Measurements from ENCODE around the gene RB1.

The RB1 gene

GRCh38 chr13:48400850-48401291 is 97.3 kb downstream of the RB1 start:
- no peak overlapping the region for H3K4me3 ChIP-seq (ENCODE audit: low read depth, low read length)
- no peak for TF ChIP-seq CTCF (IDR thresholded peaks at IDR 0.05; ENCODE audit: low read depth, low read length)

- TF ChIP-seq CTCF (IDR thresholded peaks at IDR 0.05; ENCODE audit: low read depth, low read length) = no peak
- no peak overlapping the region for H3K4me3 ChIP-seq (ENCODE audit: low read depth, low read length)
These were observed 97.9 kb downstream of the RB1 start for GRCh38 chr13:48401480-48401879.

- TF ChIP-seq CTCF (IDR thresholded peaks at IDR 0.05; ENCODE audit: low read depth, low read length) = no peak
- H3K4me3 ChIP-seq (ENCODE audit: low read depth, low read length) = no peak overlapping the region
These were observed 98.9 kb downstream of the RB1 start for GRCh38 chr13:48402325-48402932.

- TF ChIP-seq CTCF (IDR thresholded peaks at IDR 0.05; ENCODE audit: low read depth, low read length) = no peak
- H3K4me3 ChIP-seq (ENCODE audit: low read depth, low read length) = no peak overlapping the region
These were observed 99.6 kb downstream of the RB1 start for GRCh38 chr13:48403151-48403631.

- no peak for TF ChIP-seq CTCF (IDR thresholded peaks at IDR 0.05; ENCODE audit: low read depth, low read length)
- no peak overlapping the region for H3K4me3 ChIP-seq (ENCODE audit: low read depth, low read length)
These were observed 100.4 kb downstream of the RB1 start for GRCh38 chr13:48403913-48404312.

GRCh38 chr13:48404952-48405351 is 101.4 kb downstream of the RB1 start:
- no peak for TF ChIP-seq CTCF (IDR thresholded peaks at IDR 0.05; ENCODE audit: low read depth, low read length)

GRCh38 chr13:48405875-48406274 is 102.3 kb downstream of the RB1 start:
- no peak for TF ChIP-seq CTCF (IDR thresholded peaks at IDR 0.05; ENCODE audit: low read depth, low read length)
- H3K4me3 ChIP-seq (ENCODE audit: low read depth, low read length) = no peak overlapping the region

More at GRCh38 chr13:48404952-48405351, 101.4 kb downstream of the RB1 start:
- H3K4me3 ChIP-seq (ENCODE audit: low read depth, low read length) = no peak overlapping the region

Measured in WI38 (cell line).